Bronchus fibroblast of lung (primary cell): Measurements from ENCODE around the gene UBE2O. TPM values are rescaled to one million over a fixed set of nuclear protein-coding genes. Genes with fewer than 3 reads are reported as not detected.

Experiments used
- total RNA-seq: library from RNA; depleted of rRNA; stranded (reverse); fragments of >200 nt; gene quantifications from 2 replicates; pipeline ENCODE4 v1.2.3, GENCODE V29; 2015

UBE2O gene
- total RNA-seq = 9.9 and 13.1 TPM in 2 replicates

DNA sequence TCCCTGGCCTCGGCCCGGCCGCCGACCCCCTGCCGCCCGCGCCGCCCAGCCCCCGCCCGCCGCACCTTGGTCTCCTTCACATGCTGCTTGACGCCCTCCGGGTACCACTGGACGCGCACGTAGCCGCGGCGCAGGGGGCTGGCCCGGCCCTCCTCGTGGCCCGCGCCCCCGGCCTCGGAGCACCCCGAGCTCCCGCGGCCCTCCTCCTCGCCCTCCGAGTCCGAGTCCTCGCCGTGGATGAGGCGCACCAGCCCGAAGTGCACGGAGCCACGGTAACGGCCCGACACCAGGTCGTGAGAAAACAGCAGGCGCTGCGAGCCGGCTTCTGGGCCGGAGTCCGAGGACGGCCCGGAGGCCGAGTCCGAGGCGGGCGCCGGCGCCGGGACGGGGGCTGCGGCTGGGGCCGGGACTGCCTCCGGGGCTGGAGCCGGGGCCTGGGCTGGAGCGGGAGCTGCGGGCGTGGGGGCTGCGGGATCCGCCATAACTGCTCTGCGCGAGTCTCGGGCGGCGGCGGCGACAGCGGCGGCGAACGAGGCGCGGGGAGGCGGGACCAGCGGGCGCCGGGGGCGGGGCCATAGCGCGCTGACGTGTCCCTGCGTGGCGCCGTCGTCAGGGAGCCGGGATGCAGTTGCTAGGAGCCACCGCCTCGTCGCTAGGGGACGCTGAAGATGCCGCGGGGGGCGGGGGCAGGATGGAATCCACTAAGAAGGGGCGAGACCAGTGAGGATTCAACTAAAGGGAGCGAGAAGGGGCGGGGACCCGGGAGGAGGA lies at the start of gene UBE2O:
UBE2O (minus strand) TSS at position 493 of the 771 bp plus-strand sequence; CDS start at position 482, 11 bp downstream.

DNA sequence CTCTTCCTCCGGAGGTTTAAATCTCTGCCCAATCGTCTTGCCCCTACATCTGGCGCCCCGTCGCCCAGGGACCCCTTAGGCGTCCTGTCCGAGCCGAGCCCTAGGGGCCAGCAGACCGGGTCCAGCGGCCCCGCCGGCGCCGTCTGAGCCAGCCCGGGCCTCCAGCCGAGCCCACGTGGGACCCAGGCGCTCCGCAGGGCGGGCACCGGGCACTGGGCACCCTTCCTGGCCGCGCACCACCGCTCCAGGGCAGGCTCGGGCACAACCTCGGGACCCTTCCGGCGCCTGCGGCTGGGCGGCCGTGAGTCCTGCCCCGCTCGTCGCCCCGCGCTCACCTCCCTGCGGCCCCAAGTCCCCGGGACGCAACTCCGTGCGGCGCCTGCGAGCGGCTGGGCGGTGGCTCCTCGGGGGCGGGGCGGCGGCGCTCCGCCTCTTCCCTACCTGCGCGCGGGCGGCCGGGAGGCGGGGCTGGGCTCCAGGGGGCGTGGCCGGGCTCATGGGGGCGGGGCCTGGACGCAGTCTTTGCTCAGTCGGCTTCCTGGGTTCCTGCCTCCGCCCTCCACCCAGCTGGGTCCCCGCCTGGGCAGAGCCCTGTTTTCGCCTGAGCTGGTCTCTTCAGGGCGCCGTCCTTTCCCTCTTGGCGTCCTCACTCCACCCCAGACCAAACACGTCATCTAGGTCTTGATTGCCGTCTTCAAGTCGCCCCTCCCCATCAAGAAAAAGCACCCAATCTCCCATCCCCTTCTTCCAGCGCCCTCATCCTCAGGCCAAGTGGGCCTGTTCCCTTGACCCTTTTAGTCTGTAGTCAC lies 48.3 kb upstream of the UBE2O start, which contains the start of gene RHBDF2:
RHBDF2 (minus strand) TSS at position 406 of the 809 bp plus-strand sequence. CDS start 19,899 bp downstream, outside the sequence.

DNA sequence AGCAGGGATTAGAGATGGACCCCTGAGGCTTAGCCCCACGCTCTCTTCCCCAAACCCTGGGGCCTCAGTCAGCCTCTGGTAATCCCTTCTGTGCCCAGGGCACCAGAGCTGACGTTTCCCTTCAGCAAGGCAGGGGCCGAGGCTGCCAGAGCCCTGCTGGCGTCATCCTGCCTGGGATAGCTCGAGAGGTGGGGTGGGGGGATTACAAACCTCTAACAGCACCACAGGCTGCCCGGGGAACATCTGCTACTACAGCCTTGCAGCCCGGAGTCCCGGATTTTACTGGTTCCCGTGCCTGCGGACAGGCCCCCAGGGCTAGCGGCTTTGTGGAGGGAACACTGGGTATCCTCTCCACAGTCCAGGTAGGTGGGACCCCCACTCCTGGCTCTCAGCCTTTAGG lies 14.4 kb upstream of the UBE2O start, which contains the start of gene AANAT:
AANAT (plus strand) TSS at position 238 of the 400 bp plus-strand sequence. CDS start 1,144 bp downstream, outside the sequence.

DNA sequence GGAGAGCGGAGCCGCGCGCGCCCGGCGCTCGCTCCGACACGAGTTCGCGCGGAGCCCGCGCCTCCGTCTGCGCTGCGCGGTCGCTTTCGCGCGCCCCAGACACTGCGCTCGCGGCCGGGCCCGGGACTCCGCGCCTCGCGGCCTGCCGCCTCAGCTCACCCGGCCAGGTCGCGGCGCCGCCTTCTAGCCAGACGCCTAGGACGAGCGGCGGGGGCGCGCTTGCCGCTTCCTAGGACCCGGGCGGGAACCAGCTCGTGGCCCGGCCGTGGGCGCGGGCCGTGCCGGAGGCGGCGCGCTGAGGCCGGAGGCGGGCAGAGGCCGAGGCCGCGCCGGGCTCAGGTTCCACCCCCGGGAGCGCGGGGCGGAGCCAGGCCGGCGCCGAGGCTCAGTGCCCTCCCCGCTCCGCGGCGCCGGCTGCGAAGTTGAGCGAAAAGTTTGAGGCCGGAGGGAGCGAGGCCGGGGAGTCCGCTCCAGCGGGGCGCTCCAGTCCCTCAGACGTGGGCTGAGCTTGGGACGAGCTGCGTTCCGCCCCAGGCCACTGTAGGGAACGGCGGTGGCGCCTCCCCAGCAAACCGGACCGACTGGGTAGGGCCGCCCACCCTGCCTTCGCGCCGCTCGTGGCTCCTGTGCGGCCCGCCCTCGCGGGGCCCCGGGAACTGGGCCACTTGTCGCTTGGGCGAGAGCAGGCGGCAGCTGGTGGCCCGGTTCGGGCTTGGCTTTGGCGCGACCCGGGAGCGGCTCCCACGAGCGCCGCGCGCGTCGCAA lies 68.5 kb downstream of the UBE2O start, which contains the start of gene SPHK1:
SPHK1 (plus strand) TSS at position 388 of the 765 bp plus-strand sequence. CDS start 1,036 bp downstream, outside the sequence.

DNA sequence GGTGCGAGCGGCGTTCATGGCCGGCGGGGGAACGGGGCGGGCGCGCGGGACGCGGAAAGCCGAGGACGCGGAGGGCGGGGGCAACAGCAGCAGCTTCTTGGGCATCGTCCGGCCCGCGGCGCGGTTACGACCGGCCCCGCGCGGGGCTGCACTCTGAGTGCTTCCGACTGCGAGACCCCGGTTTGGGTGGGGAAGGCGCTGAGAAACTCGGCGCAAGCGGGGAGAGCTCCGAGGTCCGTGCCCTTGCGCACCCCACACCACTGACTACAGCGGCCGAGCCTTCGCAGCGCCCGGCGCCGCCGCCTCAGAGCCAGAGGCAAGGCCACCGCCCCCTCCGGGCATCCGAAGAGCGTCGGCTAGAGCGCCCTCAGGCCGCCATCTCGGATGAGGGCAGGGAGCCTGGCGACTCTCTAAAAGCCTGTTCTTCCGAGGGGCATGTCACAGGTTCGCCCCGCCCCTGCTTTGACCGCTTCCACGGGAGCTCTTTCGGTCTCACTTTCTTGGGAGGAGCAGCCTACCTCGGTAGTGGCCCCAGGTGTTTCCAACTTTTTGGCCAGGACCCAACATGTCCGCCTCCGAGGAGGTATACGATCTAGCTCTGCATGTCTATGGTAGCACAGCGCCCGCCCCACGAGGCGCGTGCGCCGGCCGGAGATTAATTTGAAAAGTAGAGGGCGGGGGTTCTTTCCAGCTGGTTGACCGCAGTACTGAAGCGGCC lies 99.2 kb downstream of the UBE2O start, which contains the start of gene PRPSAP1:
PRPSAP1 (minus strand) TSS at position 318 of the 718 bp plus-strand sequence; CDS start at position 105, 213 bp downstream.

Other genes starting within 250 kb of the UBE2O start
- 1.0 and 2.5 TPM in 2 replicates for gene RNF157, start 212.7 kb downstream of the UBE2O start, total RNA-seq
- 18.3 and 25.6 TPM in 2 replicates for gene UBALD2, start 187.8 kb downstream of the UBE2O start, total RNA-seq
- 0.59 and 0.84 TPM in 2 replicates for gene QRICH2, start 144.9 kb downstream of the UBE2O start, total RNA-seq
- gene PRPSAP1, start 99.2 kb downstream of the UBE2O start, total RNA-seq = 16.1 and 18.6 TPM in 2 replicates
- 13.1 and 14.6 TPM in 2 replicates for gene SPHK1, start 68.5 kb downstream of the UBE2O start, total RNA-seq
- gene AANAT, start 14.5 kb upstream of the UBE2O start, total RNA-seq = not detected in 2 replicates
- 12.1 and 12.8 TPM in 2 replicates for gene RHBDF2, start 48.3 kb upstream of the UBE2O start, total RNA-seq
- 15.8 and 16.1 TPM in 2 replicates for gene CYGB, start 84.6 kb upstream of the UBE2O start, total RNA-seq
- gene PRCD, start 86.9 kb upstream of the UBE2O start, total RNA-seq = 1.2 and 2.2 TPM in 2 replicates
- gene ST6GALNAC2, start 132.7 kb upstream of the UBE2O start, total RNA-seq = 0.67 and 1.8 TPM in 2 replicates
- gene ST6GALNAC1, start 190.6 kb upstream of the UBE2O start, total RNA-seq = not detected in 2 replicates